Prostate gland (tissue), 2 donors: ENCODE data around the gene ETV4.

Experiments used
- CTCF ChIP-seq, 4 experiments: fragments of 200-600 bp in 2 of 4; fragments of 450-650 bp in 2 of 4; sonication (generic) in 2 of 4; IDR thresholded peaks; 1 replicate in 3 of 4; 2 replicates in 1 of 4; pipeline ENCODE4 v1.5.1; 2016 to 2019; ENCODE audit warnings: antibody characterized with exemption in 4 of 4, mild to moderate bottlenecking in 2 of 4, moderate library complexity in 2 of 4
- POLR2AphosphoS5 ChIP-seq: sonication (generic); formaldehyde crosslinking; IDR thresholded peaks from one replicate; pipeline ENCODE4 v1.6.1; 2017; ENCODE audit warnings: antibody characterized with exemption

GRCh38 chr17:43542859-43543258 lies 3.3 kb downstream of the ETV4 start:
- TF ChIP-seq CTCF (IDR thresholded peaks at IDR 0.05) (no peak), POLR2AphosphoS5 (no peak)
